Stimulated activated CD8-positive, alpha-beta memory T cell treated with anti-CD3 and anti-CD28 coated beads, Interleukin-12 subunit alpha, Interleukin-12 subunit beta, amount 100 ng/mL, for 1 hour (primary cell): ENCODE data around the gene P2RY13.

ENCODE experiments used
- DNase-seq: peaks from one replicate; pipeline ENCODE4 v3.0.0-alpha.2; 2020; ENCODE audit warnings: low read depth

P2RY13 gene

GRCh38 chr3:151320131-151320530 is 9.2 kb downstream of the P2RY13 start:
- DNase-seq: no peak

GRCh38 chr3:151319628-151320027 is 9.7 kb downstream of the P2RY13 start:
- DNase-seq: no peak

GRCh38 chr3:151318991-151319390 is 10.4 kb downstream of the P2RY13 start:
- DNase-seq: no peak

- DNase-seq: no peak
Measured at GRCh38 chr3:151318313-151318712, 11.0 kb downstream of the P2RY13 start.

- no peak for DNase-seq
Measured at GRCh38 chr3:151316267-151316991, 12.9 kb downstream of the P2RY13 start, which contains the start of gene GPR87. TSS of gene GPR87 (minus strand) at chr3:151316820. CDS start at chr3:151300100, 16,720 bp downstream.

- DNase-seq: no peak
Measured at GRCh38 chr3:151315846-151316245, 13.5 kb downstream of the P2RY13 start.

GRCh38 chr3:151315136-151315535 is 14.2 kb downstream of the P2RY13 start:
- no peak for DNase-seq

GRCh38 chr3:151314593-151314992 is 14.8 kb downstream of the P2RY13 start:
- no peak for DNase-seq

- DNase-seq: no peak
Measured at GRCh38 chr3:151314137-151314536, 15.2 kb downstream of the P2RY13 start.

GRCh38 chr3:151312972-151313371 is 16.4 kb downstream of the P2RY13 start:
- no peak for DNase-seq

GRCh38 chr3:151309566-151309965 is 19.8 kb downstream of the P2RY13 start:
- no peak for DNase-seq

GRCh38 chr3:151307583-151308488 is 21.5 kb downstream of the P2RY13 start:
- no peak for DNase-seq

- no peak for DNase-seq
Measured at GRCh38 chr3:151307131-151307530, 22.2 kb downstream of the P2RY13 start.

- no peak for DNase-seq
Measured at GRCh38 chr3:151306168-151306810, 23.1 kb downstream of the P2RY13 start.

- no peak for DNase-seq
Measured at GRCh38 chr3:151305775-151306151, 23.6 kb downstream of the P2RY13 start.

- DNase-seq: no peak
Measured at GRCh38 chr3:151305060-151305774, 24.1 kb downstream of the P2RY13 start.

- DNase-seq: no peak
Measured at GRCh38 chr3:151303751-151304150, 25.6 kb downstream of the P2RY13 start.

- no peak for DNase-seq
Measured at GRCh38 chr3:151301787-151302186, 27.6 kb downstream of the P2RY13 start.

- no peak for DNase-seq
Measured at GRCh38 chr3:151300539-151300938, 28.8 kb downstream of the P2RY13 start.

- DNase-seq: no peak
Measured at GRCh38 chr3:151299006-151299405, 30.3 kb downstream of the P2RY13 start.

- no peak for DNase-seq
Measured at GRCh38 chr3:151297429-151297828, 31.9 kb downstream of the P2RY13 start.

GRCh38 chr3:151296226-151296625 is 33.1 kb downstream of the P2RY13 start:
- DNase-seq: no peak
